AG09309 (cell line): Measurements from ENCODE around the gene CAPZB.

Source experiments
- DNase-seq: peaks from one replicate; pipeline ENCODE4 v3.0.0-alpha.2; 2010; ENCODE audit warnings: low read depth
- H3K4me3 ChIP-seq: 2 replicates; pipeline ENCODE4 v1.5.1; 2011; ENCODE audit warnings: mild to moderate bottlenecking, low read depth, low read length, moderate library complexity; ENCODE audit not compliant: control insufficient read depth
- TF ChIP-seq, protein P1 (sequence below): IDR thresholded peaks from 2 replicates; pipeline ENCODE4 v1.5.1; 2011; ENCODE audit warnings: mild to moderate bottlenecking, low read depth, low read length, inconsistent platforms; ENCODE audit not compliant: insufficient read depth, control insufficient read depth; ENCODE audit errors: missing control alignments

The CAPZB gene

DNA sequence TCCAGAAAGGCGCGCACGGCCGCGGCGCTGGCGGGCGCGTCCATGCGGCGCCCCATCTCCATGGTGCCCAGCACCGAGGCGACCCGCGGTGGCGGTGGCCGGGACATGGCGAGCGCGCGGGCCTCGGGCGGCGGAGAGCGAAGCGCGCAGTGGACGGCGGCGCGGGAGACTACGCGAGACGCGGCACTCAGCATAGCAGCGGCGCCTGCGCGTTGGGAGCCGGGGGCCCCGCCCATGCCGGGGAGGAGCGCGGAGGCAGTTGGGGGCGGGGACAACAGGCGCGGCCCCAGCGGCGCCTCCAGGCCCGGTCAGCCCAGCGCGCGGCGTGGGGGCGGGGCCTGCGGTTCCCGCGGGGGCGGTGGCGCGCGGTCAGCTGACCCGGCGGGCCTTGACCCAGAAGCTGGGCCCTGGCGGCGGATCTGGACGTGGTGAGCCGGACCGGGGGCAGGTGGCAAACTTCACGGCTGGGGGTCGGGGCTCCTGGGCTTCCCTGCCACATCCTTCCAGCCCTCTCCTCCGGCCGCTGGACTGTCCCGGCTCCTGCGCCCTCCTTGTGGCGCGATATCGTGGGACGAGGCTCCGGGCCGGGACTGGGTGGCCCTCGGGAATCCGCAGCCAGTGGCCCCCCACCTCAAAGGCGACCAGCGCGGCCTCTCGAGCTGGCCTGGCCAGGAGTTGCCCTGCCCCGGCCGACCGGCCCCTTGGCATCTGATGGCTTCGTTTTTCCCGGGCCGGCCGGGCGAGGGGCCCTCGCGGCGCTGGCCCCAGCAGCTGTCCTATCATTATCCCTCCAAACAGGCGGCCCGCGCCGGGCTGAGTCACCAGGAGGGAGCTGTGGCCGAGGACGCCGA lies 173.2 kb downstream of the CAPZB start, which contains the start of the genes AKR7A2 and SLC66A1:
Gene AKR7A2, minus strand, starts transcription at position 214 of the 851 bp plus-strand sequence. Its CDS starts 20 bp downstream, at position 194.
Gene SLC66A1, plus strand, starts transcription at position 396 of the 851 bp plus-strand sequence. CDS start 5,352 bp downstream, outside the sequence.
- peak; percentile 48 for DNase-seq
- peak within 1 kb of the TSS; percentile 80 for H3K4me3 ChIP-seq
- TF ChIP-seq, protein P1, sequence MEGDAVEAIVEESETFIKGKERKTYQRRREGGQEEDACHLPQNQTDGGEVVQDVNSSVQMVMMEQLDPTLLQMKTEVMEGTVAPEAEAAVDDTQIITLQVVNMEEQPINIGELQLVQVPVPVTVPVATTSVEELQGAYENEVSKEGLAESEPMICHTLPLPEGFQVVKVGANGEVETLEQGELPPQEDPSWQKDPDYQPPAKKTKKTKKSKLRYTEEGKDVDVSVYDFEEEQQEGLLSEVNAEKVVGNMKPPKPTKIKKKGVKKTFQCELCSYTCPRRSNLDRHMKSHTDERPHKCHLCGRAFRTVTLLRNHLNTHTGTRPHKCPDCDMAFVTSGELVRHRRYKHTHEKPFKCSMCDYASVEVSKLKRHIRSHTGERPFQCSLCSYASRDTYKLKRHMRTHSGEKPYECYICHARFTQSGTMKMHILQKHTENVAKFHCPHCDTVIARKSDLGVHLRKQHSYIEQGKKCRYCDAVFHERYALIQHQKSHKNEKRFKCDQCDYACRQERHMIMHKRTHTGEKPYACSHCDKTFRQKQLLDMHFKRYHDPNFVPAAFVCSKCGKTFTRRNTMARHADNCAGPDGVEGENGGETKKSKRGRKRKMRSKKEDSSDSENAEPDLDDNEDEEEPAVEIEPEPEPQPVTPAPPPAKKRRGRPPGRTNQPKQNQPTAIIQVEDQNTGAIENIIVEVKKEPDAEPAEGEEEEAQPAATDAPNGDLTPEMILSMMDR = no peak

DNA sequence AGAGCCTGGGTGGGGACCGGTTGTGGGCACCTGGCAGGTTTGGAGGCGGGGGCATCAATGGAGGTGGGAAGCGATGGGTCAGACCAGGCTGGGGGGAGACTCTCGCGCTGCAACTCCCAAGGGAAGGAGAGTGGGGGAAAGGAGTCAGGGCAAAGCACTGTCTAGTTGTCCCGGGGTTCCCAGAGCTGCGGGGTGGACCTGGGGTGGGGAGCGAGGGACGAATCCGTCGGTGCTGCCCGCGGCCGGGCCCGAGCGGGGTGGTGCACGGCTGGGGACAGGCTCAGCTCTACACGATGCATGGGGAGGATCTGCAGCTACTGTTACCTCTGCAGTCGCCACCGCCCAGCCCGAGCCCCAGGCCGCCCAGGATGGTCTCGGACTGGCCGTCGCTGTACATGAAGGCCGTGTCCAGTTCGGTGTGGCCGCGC lies 173.8 kb downstream of the CAPZB start:
- H3K4me3 ChIP-seq = peak overlapping the region; percentile 80
- TF ChIP-seq, protein P1 = no peak
- DNase-seq = no peak

DNA sequence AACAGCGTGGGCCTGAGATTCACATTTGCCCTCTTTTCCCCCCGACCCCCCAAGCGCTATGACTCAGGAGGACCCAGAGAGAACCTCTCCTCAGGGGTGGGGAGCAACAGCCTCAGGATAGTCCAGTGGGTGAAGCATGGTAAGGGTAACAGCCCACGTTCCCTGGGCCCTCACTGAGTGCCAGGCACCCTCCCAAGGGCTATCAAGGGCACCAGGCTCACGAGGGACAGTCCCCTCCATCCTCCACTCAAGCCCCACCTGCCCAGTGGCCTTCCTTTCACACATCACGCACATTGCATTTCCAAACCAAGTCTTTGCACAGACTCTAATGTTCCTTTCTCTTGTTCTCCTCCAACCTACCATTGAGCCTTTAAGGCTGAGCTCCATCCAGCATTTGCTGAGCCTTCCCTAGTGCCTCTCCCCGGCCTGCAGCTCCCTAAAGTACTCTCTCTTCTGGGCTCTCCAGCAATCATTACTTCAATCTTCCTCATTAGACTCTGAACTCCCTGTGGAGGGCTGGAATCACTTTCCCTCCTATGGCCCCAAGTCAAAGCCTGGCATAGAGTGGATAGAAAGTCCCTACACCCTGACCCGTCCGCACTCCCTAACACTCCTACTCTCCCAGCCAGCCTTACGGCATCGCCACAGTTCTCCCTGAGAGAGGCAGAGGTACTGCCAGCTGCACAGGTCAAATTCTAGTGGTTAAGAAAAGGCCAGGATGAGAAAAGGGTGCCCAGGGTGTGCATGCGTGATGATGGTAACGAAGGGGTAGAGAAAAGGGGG lies 174.4 kb downstream of the CAPZB start:
- DNase-seq = no peak
- H3K4me3 ChIP-seq = peak overlapping the region; percentile 80
- TF ChIP-seq, protein P1 = no peak

DNA sequence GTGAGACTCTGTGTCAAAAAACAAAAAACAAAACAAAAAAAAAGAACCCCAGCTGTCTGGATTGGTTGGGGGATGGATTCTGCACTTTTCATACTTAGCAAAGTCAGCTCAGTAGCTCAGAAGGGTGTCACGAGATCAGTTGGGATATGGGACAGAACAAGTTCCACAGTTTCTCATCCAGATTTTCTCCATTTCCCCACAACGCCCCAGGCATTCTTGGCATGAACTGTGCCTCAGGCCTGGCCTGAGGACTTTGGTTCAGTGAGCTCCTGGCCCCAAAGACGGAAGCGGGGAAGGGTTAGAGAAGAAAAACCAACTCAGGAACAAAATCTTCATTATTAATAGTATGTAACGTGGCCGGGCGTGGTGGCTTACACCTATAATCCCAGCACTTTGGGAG lies 175.3 kb downstream of the CAPZB start:
- H3K4me3 ChIP-seq = no peak overlapping the region
- DNase-seq = no peak
- TF ChIP-seq, protein P1 = no peak

DNA sequence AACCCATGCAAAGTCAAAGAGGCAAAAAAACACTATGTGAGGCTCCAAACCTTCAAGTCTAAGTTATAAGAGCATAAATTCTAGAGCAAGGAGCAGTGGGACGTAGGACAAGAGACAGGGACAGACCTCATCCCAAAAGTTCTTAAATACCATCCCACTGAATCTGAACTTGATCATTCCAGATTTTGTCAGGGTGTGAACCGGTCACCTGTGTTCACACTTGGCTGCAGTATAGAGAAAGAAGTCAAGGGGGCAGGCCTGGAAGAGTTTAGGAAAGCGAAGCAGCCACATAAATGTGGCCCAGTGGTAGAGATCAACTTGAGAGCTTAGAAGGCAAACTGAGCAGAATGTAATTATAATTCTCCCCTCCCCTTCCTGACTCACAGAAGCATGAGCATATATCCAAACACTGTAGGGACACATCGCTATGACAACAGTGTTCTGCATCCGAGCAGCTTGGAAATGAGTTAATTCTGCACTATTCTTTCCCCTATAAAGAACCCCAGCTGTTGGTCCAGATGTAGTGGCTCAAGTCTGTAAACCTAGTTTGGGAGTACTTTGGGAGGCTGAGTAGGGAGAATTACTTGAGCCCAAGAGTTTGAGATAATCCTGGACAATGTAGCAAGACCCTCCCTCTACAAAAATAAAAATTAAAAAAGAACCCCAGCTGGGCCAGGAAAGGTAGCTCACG lies 176.1 kb downstream of the CAPZB start:
- no peak for DNase-seq
- no peak overlapping the region for H3K4me3 ChIP-seq
- TF ChIP-seq, protein P1 = no peak

DNA sequence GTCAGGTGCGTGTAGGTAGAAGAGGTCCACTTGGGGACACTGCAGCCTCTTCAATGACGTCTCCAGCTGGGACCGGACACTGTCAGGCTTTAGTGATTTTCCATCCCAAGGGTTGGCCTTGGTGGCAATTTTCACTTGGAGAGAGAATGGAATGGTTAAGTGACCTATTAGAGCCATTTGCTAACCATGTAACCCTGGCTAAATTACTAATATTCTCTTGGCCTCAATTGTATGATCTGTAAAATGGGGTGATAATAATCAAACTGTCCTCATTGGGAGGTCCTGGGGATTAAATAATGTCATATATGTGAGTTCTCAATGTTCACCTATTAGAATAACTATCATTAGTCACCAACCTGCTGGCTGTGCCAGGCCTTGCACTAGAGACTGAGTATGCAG lies 176.8 kb downstream of the CAPZB start:
- no peak overlapping the region for H3K4me3 ChIP-seq
- DNase-seq = no peak
- TF ChIP-seq, protein P1 = no peak
